Neuronal stem cell (in vitro differentiated cells): ENCODE measurements around the gene HES5.

Experiments used
- DNase-seq: peaks from one replicate; pipeline ENCODE4 v3.0.0-alpha.2; 2013; ENCODE audit warnings: low spot score
- H2AFZ ChIP-seq: one replicate; pipeline ENCODE4 v1.6.1; 2013; ENCODE audit warnings: mild to moderate bottlenecking, low read length, inconsistent platforms
- H2AK5ac ChIP-seq: 2 replicates; pipeline ENCODE4 v1.6.1; 2013; ENCODE audit warnings: low read depth, mild to moderate bottlenecking, inconsistent platforms, low read length, moderate library complexity, mixed read lengths
- H2BK120ac ChIP-seq: 2 replicates; pipeline ENCODE4 v1.6.1; 2013; ENCODE audit warnings: low read depth, mild to moderate bottlenecking, inconsistent platforms, low read length, moderate library complexity, mixed read lengths
- H2BK12ac ChIP-seq: one replicate; pipeline ENCODE4 v1.6.1; 2013; ENCODE audit warnings: low read length, inconsistent platforms
- H2BK15ac ChIP-seq: 2 replicates; pipeline ENCODE4 v1.6.1; 2013; ENCODE audit warnings: mild to moderate bottlenecking, low read length, inconsistent platforms, mixed read lengths
- H2BK5ac ChIP-seq: one replicate; pipeline ENCODE4 v1.6.1; 2013; ENCODE audit warnings: inconsistent platforms, mild to moderate bottlenecking, low read length, moderate library complexity
- H3K14ac ChIP-seq: one replicate; pipeline ENCODE4 v1.6.1; 2013; ENCODE audit warnings: low read length, inconsistent platforms
- H3K18ac ChIP-seq: 2 replicates; pipeline ENCODE4 v1.6.1; 2013; ENCODE audit warnings: low read length, inconsistent platforms
- H3K23ac ChIP-seq: 2 replicates; pipeline ENCODE4 v1.6.1; 2013; ENCODE audit warnings: low read depth, mild to moderate bottlenecking, mixed read lengths, low read length, inconsistent platforms; ENCODE audit not compliant: poor library complexity
- H3K27ac ChIP-seq: replicated peaks from 3 replicates; pipeline ENCODE4 v1.5.1; 2013; ENCODE audit warnings: low read length, inconsistent platforms
- H3K27me3 ChIP-seq, 3 experiments: 2 replicates each; pipeline ENCODE4 v1.6.1; 2013; ENCODE audit warnings: low read length in 3 of 3, mild to moderate bottlenecking in 2 of 3, inconsistent platforms in 1 of 3, low read depth in 1 of 3, mixed read lengths in 1 of 3, moderate library complexity in 1 of 3; ENCODE audit not compliant: control insufficient read depth in 3 of 3, insufficient read depth in 3 of 3
- H3K36me3 ChIP-seq, 2 donors: replicated peaks in 1 of 2; 2 replicates each; pipeline ENCODE4 v1.6.1; 2013; ENCODE audit warnings: low read length in 2 of 2; ENCODE audit not compliant: control insufficient read depth in 2 of 2, insufficient read depth in 2 of 2
- H3K4ac ChIP-seq: 2 replicates; pipeline ENCODE4 v1.6.1; 2013; ENCODE audit warnings: inconsistent platforms, mild to moderate bottlenecking, low read length, moderate library complexity
- H3K4me1 ChIP-seq, 2 donors: 1 replicate in 1 of 2; 2 replicates in 1 of 2; pipeline ENCODE4 v1.6.1; 2013; ENCODE audit warnings: low read length in 2 of 2, low read depth in 1 of 2; ENCODE audit not compliant: control insufficient read depth in 2 of 2, insufficient read depth in 1 of 2
- H3K4me2 ChIP-seq: one replicate; pipeline ENCODE4 v1.6.1; 2013; ENCODE audit warnings: mild to moderate bottlenecking, low read length, inconsistent platforms; ENCODE audit not compliant: insufficient read depth, poor library complexity, severe bottlenecking
- H3K4me3 ChIP-seq, 2 donors: 2 replicates each; pipeline ENCODE4 v1.5.1; 2013; ENCODE audit warnings: low read length in 2 of 2, mild to moderate bottlenecking in 2 of 2, inconsistent platforms in 1 of 2, moderate library complexity in 1 of 2
- H3K79me1 ChIP-seq: one replicate; pipeline ENCODE4 v1.6.1; 2013; ENCODE audit warnings: low read depth, mild to moderate bottlenecking, inconsistent platforms, low read length, moderate library complexity
- H3K9ac ChIP-seq: one replicate; pipeline ENCODE4 v1.6.1; 2013; ENCODE audit warnings: mild to moderate bottlenecking, low read depth, low read length, inconsistent platforms; ENCODE audit not compliant: poor library complexity
- H3K9me3 ChIP-seq, 2 donors: replicated peaks in 1 of 2; 2 replicates each; pipeline versions ENCODE3 to v1.6.1; 2013; ENCODE audit warnings: low read length in 2 of 2, mild to moderate bottlenecking in 2 of 2, inconsistent platforms in 1 of 2, low read depth in 1 of 2, mixed read lengths in 1 of 2, moderate library complexity in 1 of 2; ENCODE audit not compliant: control insufficient read depth in 2 of 2, insufficient read depth in 1 of 2
- H4K8ac ChIP-seq: one replicate; pipeline ENCODE4 v1.6.1; 2013; ENCODE audit warnings: low read depth, mild to moderate bottlenecking, inconsistent platforms, low read length, moderate library complexity
- H4K91ac ChIP-seq: one replicate; pipeline ENCODE4 v1.6.1; 2013; ENCODE audit warnings: low read length, low read depth, mild to moderate bottlenecking, inconsistent platforms; ENCODE audit not compliant: poor library complexity
- WGBS, 2 donors: extraction: QIAGEN DNeasy Blood & Tissue Kit; methylation state at CpG; one replicate each; pipeline ENCODE4 v1.1.7; 2013; ENCODE audit warnings: missing lambda C conversion rate in 2 of 2, mixed read lengths in 1 of 2; ENCODE audit not compliant: insufficient read length in 2 of 2, insufficient replicate concordance in 1 of 2; ENCODE audit errors: extremely low coverage in 2 of 2; 5-methylcytosine and 5-hydroxymethylcytosine counted together

Gene HES5

DNA sequence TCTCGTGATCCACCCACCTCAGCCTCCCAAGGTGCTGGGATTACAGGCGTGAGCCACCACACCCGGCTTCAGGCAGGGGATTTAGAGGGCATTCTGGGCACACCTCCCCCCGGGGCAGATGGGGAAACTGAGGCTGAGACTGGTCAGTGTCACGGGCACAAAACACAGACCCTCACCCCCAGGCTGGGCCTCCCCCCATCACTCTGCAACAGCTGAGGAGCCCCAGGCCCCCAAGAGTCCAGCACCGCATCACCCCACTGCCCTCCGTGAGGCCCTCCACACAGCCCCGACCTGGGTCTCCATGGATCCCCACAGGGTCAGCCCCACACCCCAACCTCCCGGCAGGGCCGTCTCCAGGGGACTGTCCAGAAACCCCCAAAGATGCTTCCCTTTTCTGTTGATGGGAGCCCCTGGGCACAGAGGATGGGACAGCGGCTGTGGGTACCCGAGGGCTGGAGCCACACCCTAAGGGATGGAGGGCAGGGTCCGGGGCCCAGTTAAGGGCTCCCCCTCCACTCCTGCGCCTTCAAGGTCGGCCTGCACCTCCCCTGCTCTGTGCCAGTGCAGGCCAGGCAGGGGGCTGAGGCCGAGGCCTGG lies 37.1 kb upstream of the HES5 start:
- no CpG with 5 or more reads among the region's 16 CpGs for WGBS, 2 donors
- no peak overlapping the region for H3K4ac ChIP-seq
- H3K18ac ChIP-seq, result peak overlapping the region; percentile 83
- H3K79me1 ChIP-seq, result no peaks in the 10 kb centered on the region
- H3K27me3 ChIP-seq, result peaks cover 0 to 46% (median 0%) of the 10 kb centered on the region in 3 experiments
- no peak overlapping the region for H3K4me2 ChIP-seq
- peak overlapping the region; percentile 10 for H2BK15ac ChIP-seq
- no peak overlapping the region for H4K91ac ChIP-seq
- H3K4me3 ChIP-seq, result no peak overlapping the region
- H2BK5ac ChIP-seq, result no peak overlapping the region
- DNase-seq, result no peak
- peak overlapping the region; percentile 95 for H2AK5ac ChIP-seq
- H3K4me1 ChIP-seq, result peaks cover 2% of the 10 kb centered on the region in 2 donors
- H3K27ac ChIP-seq, result no peak overlapping the region
- H3K9ac ChIP-seq, result no peak overlapping the region
- H2BK12ac ChIP-seq, result peak overlapping the region; percentile 24
- no peak overlapping the region for H3K14ac ChIP-seq
- H3K36me3 ChIP-seq, result no peaks in the 10 kb centered on the region
- no peak overlapping the region for H2AFZ ChIP-seq
- H3K23ac ChIP-seq, result no peak overlapping the region
- no peaks in the 10 kb centered on the region for H3K9me3 ChIP-seq
- no peak overlapping the region for H2BK120ac ChIP-seq
- H4K8ac ChIP-seq, result no peak overlapping the region

DNA sequence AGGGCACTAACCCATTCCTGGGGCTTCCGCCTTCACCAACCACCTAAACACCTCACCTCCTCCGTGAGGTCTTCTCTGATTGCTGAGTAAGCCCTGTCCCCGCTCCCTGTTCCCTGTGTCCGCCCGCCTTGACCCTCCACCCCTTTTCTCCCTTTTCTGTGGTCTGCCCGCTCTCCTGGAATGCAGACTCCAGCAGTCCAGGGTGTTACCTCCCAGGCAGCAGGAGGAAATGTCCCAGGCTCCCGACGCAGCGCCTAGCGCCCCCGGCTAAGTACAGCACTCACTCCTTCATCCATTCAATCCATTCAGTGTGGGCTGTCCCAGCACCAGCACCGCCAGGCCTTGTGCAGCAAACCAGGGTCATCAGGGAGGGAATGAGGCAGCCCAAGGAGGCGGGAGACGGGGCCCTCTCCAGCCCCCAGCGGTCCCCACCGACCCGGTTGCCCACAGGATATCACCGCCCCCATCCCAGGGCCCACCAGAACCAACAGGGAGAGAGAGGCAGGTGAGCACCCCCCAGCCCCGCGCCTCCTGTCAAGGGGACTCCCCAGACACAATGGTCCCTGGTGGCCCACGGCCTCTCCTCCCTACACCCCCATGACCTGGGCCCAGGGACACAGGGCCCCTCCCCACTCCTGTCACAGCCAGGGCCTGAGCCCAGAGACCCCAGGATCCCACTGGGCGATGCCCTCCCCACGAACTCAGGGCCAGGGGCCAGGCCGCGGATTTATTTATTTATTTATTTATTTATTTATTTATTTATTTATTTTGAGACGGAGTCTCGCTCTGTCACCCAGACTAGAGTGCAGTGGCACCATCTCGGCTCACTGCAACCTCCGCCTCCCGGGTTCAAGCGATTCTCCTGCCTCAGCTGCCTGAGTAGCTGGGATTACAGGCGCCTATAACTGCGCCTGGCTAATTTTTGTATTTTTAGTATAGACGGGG lies 36.3 kb upstream of the HES5 start:
- Histone ChIP-seq H3K4ac (no peak overlapping the region), H2BK5ac (no peak overlapping the region), H3K23ac (no peak overlapping the region), H2BK12ac (peak overlapping the region; percentile 84), H3K4me3 (no peak overlapping the region), H3K79me1 (no peaks in the 10 kb centered on the region), H3K14ac (peak overlapping the region; percentile 28), H3K4me1 (peaks cover 2% of the 10 kb centered on the region in 2 donors), H3K36me3 (no peaks in the 10 kb centered on the region), H2BK120ac (no peak overlapping the region), H4K91ac (no peak overlapping the region), H3K9me3 (no peaks in the 10 kb centered on the region), H2AK5ac (peak overlapping the region; percentile 79), H2BK15ac (peak overlapping the region; percentile 81), H3K9ac (peak overlapping the region; percentile 53), H3K4me2 (no peak overlapping the region), H3K27ac (no peak overlapping the region), H2AFZ (no peak overlapping the region), H4K8ac (no peak overlapping the region), H3K27me3 (peaks cover 0 to 51% (median 0%) of the 10 kb centered on the region in 3 experiments), H3K18ac (peak overlapping the region; percentile 52)
- WGBS, 2 donors, result no CpG with 5 or more reads among the region's 34 CpGs
- DNase-seq, result no peak

DNA sequence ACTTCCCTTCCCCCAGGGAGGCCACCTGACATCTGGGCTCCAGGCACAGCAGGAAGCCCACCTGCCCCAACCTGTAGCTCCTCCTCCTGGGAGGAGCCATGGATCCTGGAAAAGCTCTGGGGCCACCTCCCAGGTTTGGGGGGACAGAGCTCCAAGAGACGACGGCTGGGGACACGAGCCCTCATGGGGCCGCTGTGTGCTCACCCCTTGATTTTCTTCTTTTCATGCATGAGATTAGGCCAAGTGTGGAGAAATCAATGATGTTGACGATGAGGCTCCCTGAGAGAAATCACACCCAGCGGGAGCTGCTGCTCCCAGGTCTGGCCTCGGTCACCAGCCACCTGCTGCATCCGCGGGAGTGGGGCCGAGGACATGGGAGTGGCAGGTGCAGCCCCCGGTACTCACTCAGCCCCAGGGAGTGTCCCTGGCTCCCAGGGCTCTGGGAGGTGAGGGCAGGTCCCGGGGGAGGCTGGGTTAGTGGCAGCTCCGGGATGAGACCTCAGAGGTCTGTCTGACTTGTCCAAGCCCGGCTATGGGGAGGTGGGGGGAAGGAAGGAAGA lies 34.8 kb upstream of the HES5 start:
- H2AFZ ChIP-seq, result no peak overlapping the region
- H3K4ac ChIP-seq, result peak overlapping the region; percentile 37
- no peak overlapping the region for H4K8ac ChIP-seq
- H3K4me2 ChIP-seq, result no peak overlapping the region
- no peak overlapping the region for H3K23ac ChIP-seq
- no peak overlapping the region for H2BK120ac ChIP-seq
- peak overlapping the region; percentile 94 for H3K14ac ChIP-seq
- no peak overlapping the region for H3K27ac ChIP-seq
- WGBS, 2 donors, result no CpG with 5 or more reads among the region's 14 CpGs
- peak overlapping the region; percentile 98 for H2AK5ac ChIP-seq
- H3K4me1 ChIP-seq, result peaks cover 2% of the 10 kb centered on the region in 2 donors
- peak overlapping the region; percentile 96 for H2BK15ac ChIP-seq
- H2BK12ac ChIP-seq, result peak overlapping the region; percentile 22
- DNase-seq, result no peak
- H3K36me3 ChIP-seq, result no peaks in the 10 kb centered on the region
- H2BK5ac ChIP-seq, result no peak overlapping the region
- H3K4me3 ChIP-seq, result no peak overlapping the region
- H3K18ac ChIP-seq, result peak overlapping the region; percentile 76
- H3K9ac ChIP-seq, result no peak overlapping the region
- no peaks in the 10 kb centered on the region for H3K79me1 ChIP-seq
- no peak overlapping the region for H4K91ac ChIP-seq
- peaks cover 0 to 37% (median 0%) of the 10 kb centered on the region in 3 experiments for H3K27me3 ChIP-seq
- no peaks in the 10 kb centered on the region for H3K9me3 ChIP-seq
